Mesenteric fat pad (tissue), 1 donor: Measurements from ENCODE around the gene FAM170B. TPM values are rescaled to one million over a fixed set of nuclear protein-coding genes. Genes with fewer than 3 reads are reported as not detected.
A peak's percentile ranks its signal among the peaks of the same experiment; 100 is the strongest.

ENCODE experiments used
- DNase-seq: peaks from one replicate; pipeline ENCODE4 v3.0.0-alpha.2; 2020; ENCODE audit warnings: low spot score
- total RNA-seq: library from RNA; stranded (reverse); fragmentation: NEBNext Ultra II Directional; extraction: Animal tissue kit (Norgen Biotek cat#: 25700); gene quantifications from one replicate; pipeline ENCODE4 v1.2.1, GENCODE V29; 2021
- donor health status: DM: yes; HTN: yes; CAD: no.

FAM170B gene
- total RNA-seq, 1 donor from 2014 or later = not detected

DNA sequence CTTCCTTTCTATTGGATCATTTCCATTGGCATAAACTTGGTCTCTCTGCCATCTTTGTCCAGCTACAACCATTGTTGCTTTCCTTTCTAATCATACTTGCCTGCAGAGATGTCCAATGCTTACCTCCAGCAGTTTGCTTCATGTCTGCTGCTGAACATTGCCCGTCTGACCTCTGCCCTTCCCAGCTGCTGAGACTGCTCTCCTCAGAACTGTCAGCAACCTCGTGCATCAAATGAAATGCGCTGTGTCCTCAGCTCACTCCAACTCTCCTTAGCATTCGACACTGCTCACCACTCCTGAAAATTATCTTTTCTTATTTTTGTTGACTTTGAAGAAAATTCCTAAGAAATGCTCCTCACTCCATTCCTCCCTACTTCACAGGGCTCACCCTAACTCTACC lies 5.0 kb downstream of the FAM170B start:
- DNase-seq = no peak

DNA sequence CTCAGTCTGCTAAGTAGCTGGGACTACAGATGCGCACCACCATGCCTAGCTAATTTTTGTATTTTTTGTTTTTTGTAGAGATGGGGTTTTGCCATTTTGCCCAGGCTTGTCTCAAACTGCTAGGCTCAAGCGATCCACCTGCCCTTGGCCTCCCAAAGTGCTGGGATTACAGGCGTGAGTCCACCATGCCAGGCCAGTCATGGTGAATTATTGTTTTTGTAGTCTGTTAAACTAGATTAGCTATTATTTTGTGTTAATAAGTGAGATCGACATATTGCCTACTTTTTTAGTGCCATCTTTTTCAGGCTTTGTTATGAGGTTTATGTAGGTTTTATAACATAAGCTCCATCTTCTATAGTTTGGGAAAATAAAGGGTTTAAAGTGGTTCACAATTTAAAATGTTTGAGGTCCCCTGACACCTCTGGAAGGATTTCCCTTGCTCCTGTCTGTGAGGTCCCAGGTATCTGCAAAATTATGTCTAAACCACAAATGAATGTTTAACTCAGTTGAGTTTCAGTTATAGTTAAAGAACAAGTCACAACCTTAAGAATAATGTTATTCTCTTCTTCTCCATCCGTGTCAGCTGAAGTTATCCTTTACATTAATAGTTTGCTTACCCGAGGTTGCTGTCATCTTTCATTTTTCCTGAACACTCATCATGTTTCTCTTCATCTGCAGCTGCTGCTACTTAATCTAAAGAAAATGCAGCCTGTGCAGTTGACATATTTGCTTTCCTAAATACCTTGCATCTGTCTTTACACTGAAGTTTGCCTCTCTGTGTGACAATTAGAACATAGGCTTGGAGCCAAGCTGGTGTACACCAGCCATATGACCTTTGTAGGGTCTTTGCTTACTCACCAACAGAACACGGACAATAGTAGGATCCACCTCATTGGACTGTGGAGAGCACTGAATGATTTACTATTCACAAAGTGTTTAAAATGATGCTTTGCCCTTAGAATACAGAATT lies 9.6 kb downstream of the FAM170B start:
- DNase-seq = no peak

GRCh38 chr10:49120911-49121310 lies 12.9 kb downstream of the FAM170B start:
- no peak for DNase-seq

- DNase-seq = no peak
Observed at GRCh38 chr10:49119746-49120145, 14.1 kb downstream of the FAM170B start.

GRCh38 chr10:49118430-49119074 lies 15.3 kb downstream of the FAM170B start:
- no peak for DNase-seq

DNA sequence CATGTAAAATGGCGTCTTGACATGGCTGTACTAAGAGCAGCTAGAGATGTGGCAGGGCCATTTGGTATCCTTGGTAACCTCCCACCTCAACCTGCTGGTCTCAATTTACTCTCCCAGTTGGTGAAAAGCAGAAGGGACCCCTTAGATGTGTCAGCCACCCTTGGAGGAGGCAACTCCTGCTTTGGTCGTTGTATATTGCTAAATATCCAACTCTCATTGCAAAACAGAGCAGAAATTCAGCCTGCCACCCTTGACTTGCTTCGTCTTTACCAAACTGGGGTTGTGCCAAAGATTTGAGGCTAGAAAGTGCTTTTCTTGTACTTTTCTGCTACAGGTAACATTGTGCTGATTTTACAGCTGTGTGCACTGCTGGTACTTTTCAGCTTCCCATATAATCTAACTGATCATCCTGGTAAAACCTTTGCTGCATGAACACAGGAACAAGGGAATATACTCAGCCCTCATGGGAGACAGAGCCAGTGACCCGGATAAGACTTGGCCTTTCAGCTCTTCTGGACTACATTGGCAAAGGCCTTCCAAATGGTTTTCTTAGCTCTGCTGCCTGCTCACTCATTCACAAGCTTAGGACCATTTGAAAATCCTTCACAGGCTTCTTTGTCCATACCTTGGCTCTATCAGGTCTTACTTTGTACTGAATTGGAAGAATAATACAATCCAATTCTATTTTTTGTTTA lies 16.3 kb downstream of the FAM170B start:
- DNase-seq = no peak

- DNase-seq = peak; percentile 51
Observed at GRCh38 chr10:49116509-49117375, 17.1 kb downstream of the FAM170B start.

GRCh38 chr10:49115796-49116508 lies 17.9 kb downstream of the FAM170B start:
- DNase-seq = peak; percentile 71

DNA sequence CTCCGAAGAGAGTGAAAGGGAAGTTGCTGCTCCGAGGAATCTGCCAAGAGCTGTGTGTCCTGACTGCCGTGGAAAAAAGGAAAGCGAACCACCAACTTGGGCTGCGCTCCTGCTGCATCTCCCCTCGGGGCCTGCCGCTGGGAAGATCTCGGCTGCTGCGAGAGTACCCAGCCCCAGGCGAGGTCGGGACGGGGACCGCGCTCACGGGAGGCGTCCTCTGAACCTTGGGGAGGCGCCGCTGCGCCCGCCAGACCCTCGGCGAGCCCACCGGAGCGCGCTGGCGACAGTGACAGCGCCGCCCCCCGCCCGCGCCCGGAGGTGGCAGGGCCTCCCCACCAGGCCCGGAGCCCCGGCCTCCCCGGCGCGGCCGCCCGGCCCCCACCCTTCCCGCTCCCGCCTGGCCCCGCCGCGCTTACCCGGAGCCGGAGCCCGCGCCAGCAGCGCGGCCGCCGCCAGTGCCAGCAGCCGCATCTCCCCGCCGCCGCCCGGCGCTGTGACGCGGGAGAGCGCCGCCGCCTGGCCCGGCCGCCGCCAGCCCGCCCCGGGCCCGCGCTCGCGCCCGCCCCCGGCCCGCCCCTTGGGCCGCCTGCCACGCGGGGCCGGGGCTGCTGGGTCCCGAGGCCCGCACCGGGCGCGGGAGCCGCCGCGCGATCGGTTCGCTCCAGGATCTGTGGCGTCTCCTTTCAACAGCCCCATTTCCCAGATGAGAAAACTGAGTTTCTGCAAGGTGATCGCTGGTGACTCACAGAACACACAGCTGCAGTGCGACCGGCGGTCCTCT lies 18.6 kb downstream of the FAM170B start, which contains the start of gene VSTM4:
Gene VSTM4 (minus strand): TSS at position 508 of the 781 bp plus-strand sequence. CDS start 37 bp downstream, at position 471.
- peak; percentile 90 for DNase-seq

DNA sequence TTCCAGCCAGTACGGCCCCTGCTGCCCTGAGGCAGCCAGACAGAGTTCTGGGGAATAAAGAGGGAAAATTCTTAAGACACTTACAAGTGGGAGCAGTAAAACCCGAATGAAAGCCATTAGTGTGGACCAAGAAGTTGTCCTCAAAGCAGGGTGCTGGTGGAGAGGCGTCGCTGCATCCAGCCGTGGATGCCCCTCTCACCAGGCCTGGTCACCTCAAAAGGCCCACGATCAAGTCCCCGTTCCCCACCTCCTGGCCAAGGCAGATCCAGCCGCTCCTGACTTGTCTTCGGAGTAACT lies 19.2 kb downstream of the FAM170B start:
- DNase-seq = no peak

DNA sequence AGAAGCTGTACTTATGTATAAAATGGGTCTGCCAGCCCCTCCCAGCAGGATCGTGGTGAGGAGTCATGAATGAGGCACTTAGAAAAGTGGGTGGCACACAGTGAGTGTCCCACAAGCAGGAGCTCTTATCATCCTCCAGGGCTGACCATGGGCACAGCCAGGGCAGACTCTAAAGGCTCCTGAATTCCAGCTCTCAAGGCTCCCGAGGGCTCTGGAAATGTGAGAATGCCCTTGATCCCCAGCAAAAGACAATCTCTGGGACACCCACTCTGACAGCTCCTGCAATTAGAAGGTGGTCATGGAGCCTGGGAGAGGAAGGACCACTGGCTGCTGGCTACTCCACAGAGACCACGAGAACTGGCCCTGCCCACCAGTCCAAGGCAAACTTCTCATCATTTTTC lies 20.1 kb downstream of the FAM170B start:
- peak; percentile 62 for DNase-seq

DNA sequence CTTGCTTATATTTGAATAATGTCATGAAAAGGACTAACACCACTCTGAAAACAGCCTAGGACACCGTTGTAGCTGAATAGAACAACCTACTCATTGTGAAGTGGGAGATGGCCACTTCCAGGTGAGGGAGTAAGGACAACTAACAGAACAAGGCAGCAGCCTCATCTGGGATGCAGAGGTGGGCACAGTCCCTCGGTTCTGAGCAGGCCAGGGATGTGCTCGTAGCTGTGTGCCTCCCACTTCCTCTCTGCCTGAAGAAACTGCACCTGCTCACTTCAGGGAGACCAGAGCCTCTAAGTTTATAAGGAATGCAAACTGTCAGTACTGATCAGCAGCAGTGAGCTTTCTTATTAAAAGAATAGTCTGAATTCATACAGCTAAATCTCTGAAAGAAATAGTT lies 21.0 kb downstream of the FAM170B start:
- peak; percentile 20 for DNase-seq

GRCh38 chr10:49112098-49112497 lies 21.7 kb downstream of the FAM170B start:
- peak; percentile 43 for DNase-seq

- DNase-seq = peak; percentile 82
Observed at GRCh38 chr10:49111320-49111698, 22.5 kb downstream of the FAM170B start.

GRCh38 chr10:49110684-49111319 lies 23.0 kb downstream of the FAM170B start:
- no peak for DNase-seq

- peak; percentile 75 for DNase-seq
Observed at GRCh38 chr10:49109669-49110340, 24.0 kb downstream of the FAM170B start.

DNA sequence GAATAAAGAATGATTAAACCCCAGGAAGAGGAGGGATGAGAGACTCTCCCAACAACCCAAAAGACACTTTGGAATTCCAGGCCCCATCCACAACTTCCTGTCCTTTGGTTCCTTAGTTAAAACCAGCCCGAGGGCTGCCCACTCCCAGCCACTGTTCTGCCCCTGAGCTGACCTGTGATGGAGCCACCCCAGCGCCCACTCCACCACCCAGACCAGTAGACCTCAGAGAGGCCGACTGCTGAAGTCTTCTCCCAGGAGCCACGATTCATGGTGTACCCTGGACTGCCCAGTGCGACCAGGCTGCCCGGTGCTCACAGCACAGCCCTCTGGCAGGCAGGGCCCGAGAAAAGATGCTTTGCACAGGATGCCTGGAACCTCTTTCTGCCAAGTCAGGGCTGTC lies 25.2 kb downstream of the FAM170B start:
- DNase-seq = peak; percentile 71

GRCh38 chr10:49107887-49108267 lies 25.9 kb downstream of the FAM170B start:
- DNase-seq = no peak
